Activated naive CD8-positive, alpha-beta T cell treated with anti-CD3 and anti-CD28 coated beads, Interleukin-2, amount 50 U/mL, for 24 hours (primary cell): ENCODE results near the gene PTPRK.

ENCODE experiments used
- ATAC-seq: fragments of 150-1000 bp; cut with Tn5 transposase; one replicate; pipeline ENCODE4 v1.10.0; 2021
- DNase-seq: peaks from one replicate; pipeline ENCODE4 v3.0.0; 2021
- H3K27ac Mint-ChIP-seq: one replicate; pipeline ENCODE4 v1.8.0; 2021; ENCODE audit warnings: mild to moderate bottlenecking, mixed read lengths
- H3K27me3 Mint-ChIP-seq: one replicate; pipeline ENCODE4 v1.8.0; 2021; ENCODE audit warnings: mixed read lengths
- H3K36me3 Mint-ChIP-seq: one replicate; pipeline ENCODE4 v1.8.0; 2021; ENCODE audit warnings: low read depth, mixed read lengths
- H3K4me1 Mint-ChIP-seq: one replicate; pipeline ENCODE4 v1.8.0; 2021; ENCODE audit warnings: mixed read lengths
- H3K4me3 Mint-ChIP-seq: one replicate; pipeline ENCODE4 v1.8.0; 2021; ENCODE audit warnings: mild to moderate bottlenecking, moderate library complexity, mixed read lengths
- H3K9me3 Mint-ChIP-seq: one replicate; pipeline ENCODE4 v1.8.0; 2021; ENCODE audit warnings: mixed read lengths

PTPRK gene

GRCh38 chr6:128388380-128388779 is 132.0 kb downstream of the PTPRK start:
- ATAC-seq, result no peak
- DNase-seq, result no peak
- Mint-ChIP-seq H3K27ac (no peak overlapping the region), H3K4me3 (no peak overlapping the region), H3K27me3 (no peaks in the 10 kb centered on the region), H3K36me3 (no peaks in the 10 kb centered on the region), H3K9me3 (no peaks in the 10 kb centered on the region), H3K4me1 (no peaks in the 10 kb centered on the region)

GRCh38 chr6:128380891-128381290 is 139.5 kb downstream of the PTPRK start:
- no peak for DNase-seq
- no peak overlapping the region for H3K4me3 Mint-ChIP-seq
- peaks cover 13% of the 10 kb centered on the region for H3K36me3 Mint-ChIP-seq
- ATAC-seq, result no peak
- H3K27ac Mint-ChIP-seq, result no peak overlapping the region
- H3K9me3 Mint-ChIP-seq, result peaks cover 12% of the 10 kb centered on the region
- no peaks in the 10 kb centered on the region for H3K27me3 Mint-ChIP-seq
- H3K4me1 Mint-ChIP-seq, result no peaks in the 10 kb centered on the region

GRCh38 chr6:128379577-128379976 is 140.8 kb downstream of the PTPRK start:
- H3K9me3 Mint-ChIP-seq, result peaks cover 18% of the 10 kb centered on the region
- H3K4me3 Mint-ChIP-seq, result no peak overlapping the region
- no peaks in the 10 kb centered on the region for H3K27me3 Mint-ChIP-seq
- no peak for ATAC-seq
- DNase-seq, result no peak
- H3K4me1 Mint-ChIP-seq, result no peaks in the 10 kb centered on the region
- peaks cover 18% of the 10 kb centered on the region for H3K36me3 Mint-ChIP-seq
- no peak overlapping the region for H3K27ac Mint-ChIP-seq

- Mint-ChIP-seq H3K36me3 (peaks cover 22% of the 10 kb centered on the region), H3K27ac (no peak overlapping the region), H3K4me3 (no peak overlapping the region), H3K27me3 (no peaks in the 10 kb centered on the region), H3K4me1 (no peaks in the 10 kb centered on the region), H3K9me3 (peaks cover 26% of the 10 kb centered on the region)
- ATAC-seq (no peak), DNase-seq (no peak)
These were observed 143.4 kb downstream of the PTPRK start for GRCh38 chr6:128376952-128377503.

GRCh38 chr6:128371136-128371535 is 149.3 kb downstream of the PTPRK start:
- Mint-ChIP-seq H3K4me1 (peaks cover 3% of the 10 kb centered on the region), H3K36me3 (peaks cover 11% of the 10 kb centered on the region), H3K4me3 (no peak overlapping the region), H3K27ac (no peak overlapping the region), H3K9me3 (peaks cover 17% of the 10 kb centered on the region), H3K27me3 (no peaks in the 10 kb centered on the region)
- ATAC-seq (no peak), DNase-seq (no peak)

- peak; percentile 68 for ATAC-seq
- H3K9me3 Mint-ChIP-seq, result peaks cover 9% of the 10 kb centered on the region
- peaks cover 3% of the 10 kb centered on the region for H3K4me1 Mint-ChIP-seq
- H3K27me3 Mint-ChIP-seq, result no peaks in the 10 kb centered on the region
- H3K36me3 Mint-ChIP-seq, result peaks cover 7% of the 10 kb centered on the region
- DNase-seq, result no peak
- H3K4me3 Mint-ChIP-seq, result no peak overlapping the region
- no peak overlapping the region for H3K27ac Mint-ChIP-seq
These were observed 150.3 kb downstream of the PTPRK start for GRCh38 chr6:128370072-128370471.

- no peak for ATAC-seq
- no peak overlapping the region for H3K27ac Mint-ChIP-seq
These were observed 152.0 kb downstream of the PTPRK start for GRCh38 chr6:128368213-128368944.

GRCh38 chr6:128367437-128367836 is 153.0 kb downstream of the PTPRK start:
- ATAC-seq (no peak), DNase-seq (no peak)
- no peaks in the 10 kb centered on the region for H3K9me3 Mint-ChIP-seq
- H3K36me3 Mint-ChIP-seq, result no peaks in the 10 kb centered on the region
- H3K27ac Mint-ChIP-seq, result no peak overlapping the region
- H3K27me3 Mint-ChIP-seq, result no peaks in the 10 kb centered on the region
- H3K4me3 Mint-ChIP-seq, result no peak overlapping the region
- H3K4me1 Mint-ChIP-seq, result peaks cover 3% of the 10 kb centered on the region

More at GRCh38 chr6:128368213-128368944, 152.0 kb downstream of the PTPRK start:
- Mint-ChIP-seq H3K4me1 (peaks cover 3% of the 10 kb centered on the region), H3K27me3 (no peaks in the 10 kb centered on the region), H3K9me3 (no peaks in the 10 kb centered on the region), H3K4me3 (no peak overlapping the region), H3K36me3 (no peaks in the 10 kb centered on the region)
- DNase-seq, result no peak

- H3K9me3 Mint-ChIP-seq, result no peaks in the 10 kb centered on the region
- no peak overlapping the region for H3K4me3 Mint-ChIP-seq
- no peaks in the 10 kb centered on the region for H3K27me3 Mint-ChIP-seq
- H3K4me1 Mint-ChIP-seq, result peaks cover 3% of the 10 kb centered on the region
- no peaks in the 10 kb centered on the region for H3K36me3 Mint-ChIP-seq
- DNase-seq (no peak), ATAC-seq (no peak)
- H3K27ac Mint-ChIP-seq, result no peak overlapping the region
These were observed 154.8 kb downstream of the PTPRK start for GRCh38 chr6:128365520-128366160.

GRCh38 chr6:128364766-128365519 is 155.5 kb downstream of the PTPRK start:
- Mint-ChIP-seq H3K36me3 (no peaks in the 10 kb centered on the region), H3K4me1 (no peaks in the 10 kb centered on the region), H3K9me3 (no peaks in the 10 kb centered on the region), H3K27ac (no peak overlapping the region), H3K27me3 (no peaks in the 10 kb centered on the region), H3K4me3 (no peak overlapping the region)
- DNase-seq (no peak), ATAC-seq (no peak)

- no peak overlapping the region for H3K4me3 Mint-ChIP-seq
- no peaks in the 10 kb centered on the region for H3K4me1 Mint-ChIP-seq
- no peaks in the 10 kb centered on the region for H3K36me3 Mint-ChIP-seq
- H3K27ac Mint-ChIP-seq, result no peak overlapping the region
- DNase-seq, result no peak
- no peaks in the 10 kb centered on the region for H3K27me3 Mint-ChIP-seq
- no peak for ATAC-seq
- no peaks in the 10 kb centered on the region for H3K9me3 Mint-ChIP-seq
These were observed 157.2 kb downstream of the PTPRK start for GRCh38 chr6:128363020-128363813.

- H3K27ac Mint-ChIP-seq, result no peak overlapping the region
These were observed 159.0 kb downstream of the PTPRK start for GRCh38 chr6:128361378-128361777.

GRCh38 chr6:128358244-128358776 is 162.1 kb downstream of the PTPRK start:
- DNase-seq (no peak), ATAC-seq (no peak)
- Mint-ChIP-seq H3K36me3 (no peaks in the 10 kb centered on the region), H3K4me3 (no peak overlapping the region), H3K9me3 (no peaks in the 10 kb centered on the region), H3K27me3 (no peaks in the 10 kb centered on the region), H3K27ac (no peak overlapping the region), H3K4me1 (peaks cover 3% of the 10 kb centered on the region)

More at GRCh38 chr6:128361378-128361777, 159.0 kb downstream of the PTPRK start:
- DNase-seq (no peak), ATAC-seq (no peak)
- Mint-ChIP-seq H3K4me3 (no peak overlapping the region), H3K9me3 (no peaks in the 10 kb centered on the region), H3K27me3 (no peaks in the 10 kb centered on the region), H3K36me3 (no peaks in the 10 kb centered on the region), H3K4me1 (no peaks in the 10 kb centered on the region)
